D721Med (cell line): ENCODE measurements around the gene SAG.

Experiments used
- DNase-seq: peaks from one replicate; pipeline ENCODE4 v3.0.0; 2011; ENCODE audit warnings: low spot score; ENCODE audit not compliant: insufficient read length
- FAIRE-seq: peaks from 2 replicates; lab custom pipeline; 2011; peaks lifted over from hg19 to GRCh38; lab: Jason Lieb, UNC
- TF ChIP-seq, protein P1 (sequence below): IDR thresholded peaks from 2 replicates; pipeline ENCODE4 v1.5.1; 2012; ENCODE audit warnings: mild to moderate bottlenecking, control low read depth; ENCODE audit not compliant: insufficient read depth; ENCODE audit errors: missing control alignments

The SAG gene

DNA sequence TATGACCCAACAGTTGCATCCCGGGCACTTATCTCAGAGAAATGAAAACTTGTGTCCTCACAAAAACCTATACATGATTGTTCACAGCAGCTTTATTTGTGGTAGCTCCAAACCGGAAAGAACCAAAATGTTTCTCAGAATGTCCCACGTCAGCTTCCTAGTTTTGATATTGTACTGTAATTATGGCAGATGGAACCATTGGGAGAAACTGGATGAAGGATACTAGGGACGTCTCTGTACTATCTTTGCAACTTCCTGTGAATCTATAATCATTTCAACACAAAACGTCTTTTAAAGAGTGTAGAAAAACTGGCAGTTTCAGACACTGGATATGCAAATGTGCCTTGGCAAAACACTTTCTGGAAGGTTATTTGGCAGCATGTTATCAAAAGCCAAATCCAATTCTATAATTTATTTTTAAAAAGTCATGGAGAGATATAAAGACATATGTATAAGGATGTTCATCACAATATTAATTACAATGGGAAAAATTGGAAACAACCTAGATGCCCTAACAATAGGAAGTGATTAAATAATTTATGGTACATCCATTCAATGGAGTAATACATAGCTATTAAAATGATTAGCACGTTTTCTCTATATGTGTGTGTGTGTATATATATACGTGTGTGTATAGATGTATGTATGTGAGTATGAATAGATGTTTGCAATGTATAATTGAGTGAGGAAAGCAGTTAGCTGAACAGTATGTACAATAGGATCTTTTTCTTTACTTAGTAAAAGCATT, 9.8 kb downstream of the SAG start:
- DNase-seq (no peak), FAIRE-seq (no peak)
- TF ChIP-seq, protein P1, sequence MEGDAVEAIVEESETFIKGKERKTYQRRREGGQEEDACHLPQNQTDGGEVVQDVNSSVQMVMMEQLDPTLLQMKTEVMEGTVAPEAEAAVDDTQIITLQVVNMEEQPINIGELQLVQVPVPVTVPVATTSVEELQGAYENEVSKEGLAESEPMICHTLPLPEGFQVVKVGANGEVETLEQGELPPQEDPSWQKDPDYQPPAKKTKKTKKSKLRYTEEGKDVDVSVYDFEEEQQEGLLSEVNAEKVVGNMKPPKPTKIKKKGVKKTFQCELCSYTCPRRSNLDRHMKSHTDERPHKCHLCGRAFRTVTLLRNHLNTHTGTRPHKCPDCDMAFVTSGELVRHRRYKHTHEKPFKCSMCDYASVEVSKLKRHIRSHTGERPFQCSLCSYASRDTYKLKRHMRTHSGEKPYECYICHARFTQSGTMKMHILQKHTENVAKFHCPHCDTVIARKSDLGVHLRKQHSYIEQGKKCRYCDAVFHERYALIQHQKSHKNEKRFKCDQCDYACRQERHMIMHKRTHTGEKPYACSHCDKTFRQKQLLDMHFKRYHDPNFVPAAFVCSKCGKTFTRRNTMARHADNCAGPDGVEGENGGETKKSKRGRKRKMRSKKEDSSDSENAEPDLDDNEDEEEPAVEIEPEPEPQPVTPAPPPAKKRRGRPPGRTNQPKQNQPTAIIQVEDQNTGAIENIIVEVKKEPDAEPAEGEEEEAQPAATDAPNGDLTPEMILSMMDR, result no peak

DNA sequence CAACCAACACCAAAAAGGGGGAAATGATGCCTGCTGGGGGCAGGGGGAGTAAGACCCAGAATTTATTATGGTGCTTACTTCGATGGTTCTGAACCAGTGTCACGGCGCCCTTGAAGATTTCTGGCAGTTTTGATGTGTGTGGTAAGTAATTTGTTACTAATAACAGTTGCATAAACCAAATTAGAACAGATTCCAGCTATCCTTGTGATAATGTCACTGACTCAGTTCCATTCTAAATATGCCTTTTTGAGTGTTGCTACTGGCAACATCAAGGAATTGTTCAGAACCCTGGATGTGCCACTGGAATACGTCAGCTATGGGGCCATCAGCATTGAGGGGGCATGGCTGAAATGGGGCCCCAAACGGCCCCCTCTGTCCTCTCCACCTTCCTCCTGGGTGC, 11.6 kb downstream of the SAG start:
- TF ChIP-seq, protein P1, result no peak
- FAIRE-seq (no peak), DNase-seq (no peak)

DNA sequence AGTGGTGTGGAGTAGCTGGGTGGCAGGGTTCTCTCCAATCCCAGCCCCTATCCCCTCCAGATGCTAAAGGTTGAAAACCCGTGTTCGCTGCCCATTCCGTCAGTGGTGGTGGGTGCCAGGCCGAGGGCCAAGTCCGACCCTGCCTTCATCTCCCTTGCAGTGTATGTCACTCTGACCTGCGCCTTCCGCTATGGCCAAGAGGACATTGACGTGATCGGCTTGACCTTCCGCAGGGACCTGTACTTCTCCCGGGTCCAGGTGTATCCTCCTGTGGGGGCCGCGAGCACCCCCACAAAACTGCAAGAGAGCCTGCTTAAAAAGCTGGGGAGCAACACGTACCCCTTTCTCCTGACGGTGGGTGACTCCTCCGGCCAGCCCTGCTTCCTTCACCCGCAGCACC, 12.9 kb downstream of the SAG start:
- no peak for DNase-seq
- TF ChIP-seq, protein P1, result no peak
- no peak for FAIRE-seq

DNA sequence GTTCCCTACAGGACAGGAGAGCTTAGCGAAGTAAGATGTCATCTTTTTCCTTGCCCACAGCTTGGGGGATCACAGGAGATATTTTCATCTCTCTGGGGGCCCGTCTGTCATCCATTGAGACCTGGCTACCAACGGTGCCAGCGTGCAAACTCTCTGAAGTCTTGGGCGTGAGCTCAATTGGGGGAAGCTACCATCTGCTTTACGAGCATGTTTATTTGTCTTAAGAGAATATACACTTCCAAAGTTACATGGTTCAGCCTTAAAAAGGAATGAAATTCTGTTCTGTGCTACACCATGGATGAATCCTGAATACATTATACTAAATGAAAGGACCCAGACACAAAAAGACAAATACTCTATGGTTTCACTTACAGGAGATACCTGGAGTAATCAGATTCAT, 13.6 kb downstream of the SAG start:
- TF ChIP-seq, protein P1, result no peak
- FAIRE-seq, result no peak

DNA sequence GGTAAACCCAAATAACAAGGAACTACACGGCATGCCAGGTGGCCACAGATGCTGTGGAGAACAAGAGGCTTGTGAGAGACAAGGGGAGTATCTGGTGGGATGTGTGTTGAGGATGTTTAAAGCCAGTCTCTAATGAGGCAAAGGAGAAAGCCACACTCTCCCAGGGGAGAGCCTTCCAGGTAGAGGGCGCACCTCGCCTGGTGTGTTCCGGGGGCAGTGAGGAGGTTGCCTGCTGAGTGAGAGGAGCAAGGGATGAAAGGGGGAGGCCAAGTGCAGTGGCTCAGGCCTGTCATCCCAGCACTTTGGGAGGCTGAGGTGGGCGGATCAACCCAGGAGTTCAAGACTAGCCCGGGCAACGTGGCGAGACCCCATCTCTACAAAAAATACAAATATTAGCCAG, 16.2 kb downstream of the SAG start:
- no peak for FAIRE-seq
- DNase-seq, result no peak
- TF ChIP-seq, protein P1, result no peak

More for the DNA sequence above, 13.6 kb downstream of the SAG start:
- no peak for DNase-seq

DNA sequence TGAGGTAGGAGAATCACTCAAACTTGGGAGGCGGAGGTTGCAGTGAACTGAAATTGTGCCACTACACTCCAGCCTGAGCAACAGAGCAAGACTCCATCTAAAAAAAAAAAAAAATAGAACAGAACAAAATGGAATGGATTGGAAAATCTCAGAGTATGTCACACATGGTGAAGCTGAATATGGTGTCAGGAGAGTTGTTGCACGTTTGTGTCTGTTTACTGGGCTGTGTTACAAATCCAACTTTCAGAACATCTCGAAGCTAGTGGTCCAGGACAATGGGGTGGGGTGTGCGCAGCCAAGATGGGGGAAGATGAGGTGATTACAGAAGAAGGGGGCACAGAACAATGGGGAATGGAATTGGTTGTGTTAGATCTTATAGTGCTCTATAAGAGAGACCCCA, 17.6 kb downstream of the SAG start:
- DNase-seq (no peak), FAIRE-seq (no peak)
- TF ChIP-seq, protein P1, result no peak

DNA sequence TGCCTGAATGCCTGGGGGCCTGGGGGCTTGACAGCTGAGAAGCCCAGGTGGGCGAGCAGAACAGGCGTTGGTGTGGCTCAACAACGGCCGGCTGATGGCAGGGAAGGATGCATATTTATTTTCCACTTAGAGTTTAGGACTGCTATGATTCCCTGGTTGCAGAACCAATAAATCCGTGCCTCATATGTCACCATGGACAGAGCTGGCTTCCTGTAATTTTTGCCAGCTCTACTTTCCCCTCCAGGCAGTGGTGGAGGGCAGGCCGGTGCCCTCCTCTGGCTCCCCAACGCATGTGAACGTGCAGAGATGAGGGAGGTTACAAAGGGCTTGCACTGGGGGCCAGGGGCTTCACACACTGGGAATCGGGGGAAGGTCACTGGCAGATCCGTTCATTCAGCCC, 18.2 kb downstream of the SAG start:
- TF ChIP-seq, protein P1, result no peak
- DNase-seq (no peak), FAIRE-seq (no peak)
